HG03432 (cell line): ENCODE results near the gene GFOD2.

Source experiments
- ATAC-seq: cut with Tn5 transposase; IDR thresholded peaks from one replicate; pipeline ENCODE4 v1.9.1; 2021; ENCODE audit warnings: mild to moderate bottlenecking, moderate library complexity; ENCODE audit not compliant: unreplicated experiment

The GFOD2 gene

DNA sequence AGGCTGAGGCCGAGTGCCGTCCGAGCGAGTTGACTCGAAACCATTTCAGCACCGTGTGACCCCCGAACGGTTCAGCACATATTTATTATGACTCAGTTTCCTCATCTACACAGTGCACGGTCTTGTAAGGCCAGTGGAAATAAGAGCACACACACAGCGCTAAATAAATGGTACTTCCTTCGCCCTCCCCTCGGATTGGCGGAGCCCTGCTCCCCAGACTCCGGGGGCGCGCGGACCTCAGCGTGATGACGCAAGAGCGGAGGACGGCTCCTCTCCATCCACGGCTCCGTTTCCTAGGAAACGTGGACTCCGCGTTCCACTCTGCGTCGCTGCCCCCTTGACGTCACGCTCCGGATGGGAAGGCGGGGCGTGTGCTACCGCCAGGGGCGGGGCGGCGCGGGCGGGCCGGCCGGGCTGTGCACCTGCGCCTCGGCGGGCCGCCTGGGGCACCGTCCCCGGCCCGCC is 58.5 kb downstream of the GFOD2 start, which contains the start of gene PARD6A:
PARD6A (plus strand) TSS at position 397 of the 465 bp plus-strand sequence. CDS start 79 bp downstream, outside the sequence.
- peak; percentile 76 for ATAC-seq

DNA sequence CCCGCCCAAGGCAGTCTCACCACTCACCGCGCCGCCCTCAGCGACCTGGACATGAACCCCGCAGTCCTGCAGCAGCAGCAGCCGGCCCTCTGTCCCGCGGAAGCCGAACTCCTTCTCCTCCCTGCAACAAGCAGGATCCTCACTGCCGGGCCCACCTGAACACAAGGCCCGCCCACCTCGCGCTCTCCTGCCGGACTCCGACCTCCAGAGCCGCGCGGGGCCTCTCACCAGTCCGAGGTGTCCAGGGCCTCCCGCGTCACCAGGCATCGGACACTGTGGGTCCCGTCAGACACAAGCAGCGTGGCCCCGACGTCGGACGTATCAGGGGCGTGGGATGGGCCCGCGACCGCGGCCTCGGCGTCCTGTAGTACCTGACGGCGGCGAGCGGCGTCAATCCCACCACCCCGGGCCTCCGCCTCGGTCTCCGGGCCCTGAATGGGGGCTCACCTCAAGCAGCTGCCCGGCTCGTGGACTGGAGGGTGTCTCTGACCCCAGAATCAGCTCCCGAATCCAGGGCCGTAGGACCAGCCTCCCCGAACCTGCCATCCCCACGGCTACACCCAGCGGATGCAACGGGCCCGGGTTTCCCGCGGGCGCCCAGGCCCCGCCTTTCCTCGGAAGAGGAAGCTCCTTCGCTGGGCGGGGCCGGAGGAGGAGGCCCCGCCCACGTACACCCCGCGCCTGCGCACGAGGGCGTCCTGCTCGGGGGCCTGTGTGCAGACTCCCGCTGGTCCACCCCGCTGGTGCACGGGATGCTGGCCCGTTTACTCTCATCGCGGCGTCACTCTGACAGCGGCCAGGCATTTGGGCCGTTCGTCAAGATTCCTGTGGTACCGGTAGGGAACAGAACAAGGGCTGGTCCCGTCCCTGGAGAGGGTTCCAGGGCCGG is 59.2 kb downstream of the GFOD2 start, which contains the start of gene ACD:
ACD (minus strand) TSS at position 586 of the 889 bp plus-strand sequence; CDS start at position 546, 40 bp downstream.
- ATAC-seq, result peak; percentile 56

DNA sequence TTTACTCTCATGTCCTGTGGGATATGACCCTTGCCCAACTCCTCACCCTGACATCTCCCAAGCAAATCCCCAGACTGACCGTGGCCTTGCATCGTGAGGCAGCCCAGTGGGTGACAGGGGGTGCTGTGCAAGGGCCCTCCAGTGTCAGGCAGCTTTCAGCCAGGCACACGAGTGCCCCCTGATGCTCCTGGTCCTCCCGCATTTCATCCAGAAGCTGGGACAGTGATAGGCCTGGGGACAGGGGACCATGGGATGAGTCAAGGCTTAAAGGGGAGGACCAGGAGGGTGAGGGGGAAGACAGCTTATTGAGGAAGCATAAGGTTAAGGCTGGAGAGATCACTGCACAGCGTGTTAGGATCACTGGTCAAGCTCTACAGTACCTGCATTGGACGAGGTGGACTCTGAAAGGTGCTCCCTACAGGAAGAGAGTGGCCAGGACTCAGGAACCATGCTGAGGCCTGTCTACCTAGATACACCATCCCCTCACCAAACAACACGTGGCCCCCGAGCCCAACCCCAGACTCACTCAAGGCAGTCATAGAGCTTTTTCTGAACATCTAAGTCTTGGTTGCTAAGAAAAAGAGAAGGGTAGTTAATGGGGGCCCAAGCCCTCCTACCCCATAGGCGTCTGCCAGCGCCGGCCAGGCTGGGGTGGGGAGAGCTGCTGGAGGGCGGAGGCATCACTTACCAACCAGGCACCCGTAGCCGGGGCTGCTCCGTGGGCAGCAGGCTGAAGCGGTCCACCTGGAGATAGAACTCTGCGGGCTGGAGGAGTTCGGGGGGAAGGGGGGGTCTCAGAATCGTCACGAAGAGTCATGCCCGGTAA is 60.1 kb downstream of the GFOD2 start:
- ATAC-seq, result no peak

DNA sequence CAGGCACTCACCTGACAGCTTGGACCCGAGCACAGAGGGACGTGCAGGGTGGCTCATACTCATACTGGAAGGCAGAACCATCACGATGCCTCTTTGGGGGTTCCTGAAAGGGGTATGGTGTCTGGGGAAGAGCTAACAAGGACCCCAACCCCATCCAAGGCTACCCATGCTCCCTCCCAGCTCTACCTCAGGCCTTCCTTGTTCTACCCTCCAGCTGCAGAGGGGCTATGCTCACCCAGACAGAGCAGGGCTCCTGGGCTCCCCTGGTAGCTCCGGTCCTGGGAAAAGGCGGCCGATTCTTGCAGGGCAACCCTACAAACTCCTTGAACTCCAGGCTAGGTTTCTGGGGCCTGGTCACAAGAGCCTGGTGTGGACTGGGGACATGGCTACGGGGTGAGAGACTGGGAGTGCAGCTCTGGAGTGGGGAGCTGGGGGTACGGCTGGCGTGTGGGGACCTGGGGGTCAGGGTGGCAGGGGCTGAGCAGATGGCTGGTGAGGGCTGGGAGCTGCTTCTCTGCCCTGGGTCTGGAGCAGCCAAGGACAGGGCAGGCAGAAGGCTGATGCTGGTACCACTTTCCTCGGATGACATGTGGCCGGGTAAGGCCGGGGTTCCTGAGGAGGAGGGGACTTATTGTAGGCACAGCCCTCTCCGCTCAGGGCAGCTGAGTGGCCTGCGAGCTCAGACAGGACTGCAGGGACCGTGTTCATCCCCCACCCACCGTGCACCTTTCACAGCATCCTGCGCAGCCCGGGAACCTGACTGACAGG is 61.2 kb downstream of the GFOD2 start:
- ATAC-seq, result no peak

DNA sequence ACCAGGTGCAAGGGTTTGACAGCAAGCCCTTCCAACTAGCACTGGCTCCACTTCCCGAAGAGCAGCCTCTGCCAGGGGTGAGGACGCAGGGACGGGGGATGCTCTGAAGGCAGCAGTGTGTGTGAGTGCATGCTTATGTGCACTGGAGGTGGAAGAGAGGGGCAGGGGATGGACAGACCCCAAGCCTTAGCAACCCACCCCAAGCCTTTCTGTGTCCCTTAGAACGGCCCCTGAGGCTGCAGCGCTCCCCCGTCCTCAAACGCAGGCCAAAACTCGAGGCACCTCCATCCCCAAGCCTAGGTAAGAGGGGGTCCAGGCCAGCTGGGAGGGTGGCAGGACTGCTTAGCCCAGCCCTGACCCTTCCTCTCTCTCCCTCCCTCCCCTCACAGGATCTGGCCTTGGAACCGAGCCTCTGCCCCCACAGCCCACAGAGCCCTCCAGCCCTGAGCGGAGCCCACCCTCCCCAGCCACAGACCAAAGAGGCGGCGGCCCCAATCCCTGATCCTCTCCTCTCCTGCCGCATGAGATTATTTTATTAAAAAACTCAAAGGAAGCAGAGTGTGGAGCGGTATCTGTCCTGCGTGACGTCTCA is 62.0 kb downstream of the GFOD2 start:
- no peak for ATAC-seq

DNA sequence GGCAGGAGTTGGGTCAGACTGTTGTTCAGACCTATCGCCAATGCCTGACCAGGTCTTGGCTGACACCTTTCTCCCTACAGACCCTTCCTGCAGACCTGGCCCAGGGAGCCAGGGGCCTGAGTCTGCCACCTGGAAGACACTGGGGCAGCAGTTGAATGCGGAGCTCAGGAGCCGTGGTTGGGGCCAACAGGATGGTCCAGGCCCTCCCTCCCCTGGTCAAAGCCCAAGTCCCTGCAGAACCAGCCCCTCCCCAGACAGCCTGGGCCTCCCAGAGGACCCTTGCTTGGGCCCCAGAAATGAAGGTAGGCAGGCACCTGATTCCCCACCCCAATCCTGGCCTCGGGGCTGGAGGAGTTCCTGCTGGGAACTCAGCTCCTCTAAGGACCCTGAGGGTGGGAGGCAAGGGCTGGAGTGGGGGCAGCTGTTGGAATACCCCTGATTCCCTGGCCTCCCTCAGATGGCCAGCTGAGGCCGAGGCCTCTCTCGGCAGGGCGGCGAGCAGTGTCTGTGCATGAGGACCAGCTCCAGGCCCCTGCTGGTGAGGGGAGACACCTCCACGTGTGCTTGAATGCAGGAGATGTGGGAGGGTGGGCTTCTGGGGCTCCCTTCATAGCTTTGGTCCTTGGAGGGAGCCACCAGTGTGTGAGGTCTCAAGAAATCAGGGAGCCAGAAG is 62.6 kb downstream of the GFOD2 start:
- no peak for ATAC-seq

DNA sequence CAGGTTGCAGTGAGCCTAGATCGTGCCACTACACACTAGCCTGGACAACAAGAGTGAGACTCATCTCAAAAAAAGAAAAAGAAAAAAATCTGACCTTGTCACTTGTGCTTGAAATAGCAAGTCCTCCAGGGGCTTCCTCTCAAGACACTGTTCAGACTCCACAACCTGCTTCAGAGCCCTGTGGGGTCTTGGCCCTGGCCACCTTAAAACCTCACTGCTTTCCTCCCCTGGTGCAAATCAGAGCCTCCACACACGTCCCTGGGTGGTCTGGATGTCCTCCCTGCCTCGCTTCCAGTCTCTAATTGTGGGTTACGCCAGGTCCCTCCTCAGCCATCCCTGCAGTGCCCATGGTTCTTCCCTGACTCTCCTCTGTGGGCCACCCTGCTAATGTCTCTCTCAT is 63.8 kb downstream of the GFOD2 start:
- no peak for ATAC-seq

DNA sequence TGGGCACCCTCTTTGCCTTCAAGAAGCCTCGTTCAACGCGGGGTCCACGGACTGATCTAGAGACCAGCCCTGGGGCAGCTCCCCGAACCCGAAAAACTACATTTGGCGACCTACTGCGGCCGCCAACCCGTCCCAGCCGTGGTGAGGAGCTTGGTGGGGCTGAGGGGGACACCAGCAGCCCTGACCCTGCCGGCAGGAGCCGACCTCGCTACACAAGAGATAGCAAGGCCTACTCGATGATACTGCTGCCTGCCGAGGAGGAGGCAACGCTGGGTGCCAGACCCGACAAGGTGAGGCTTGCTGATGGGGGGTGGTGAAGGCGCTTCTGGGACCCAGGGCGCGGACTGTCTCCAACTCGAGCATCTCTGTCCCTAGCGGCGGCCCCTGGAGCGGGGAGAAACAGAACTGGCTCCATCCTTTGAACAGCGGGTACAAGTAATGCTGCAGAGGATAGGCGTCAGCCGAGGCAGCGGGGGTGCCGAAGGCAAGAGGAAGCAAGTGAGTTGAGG is 64.7 kb downstream of the GFOD2 start:
- ATAC-seq, result no peak

DNA sequence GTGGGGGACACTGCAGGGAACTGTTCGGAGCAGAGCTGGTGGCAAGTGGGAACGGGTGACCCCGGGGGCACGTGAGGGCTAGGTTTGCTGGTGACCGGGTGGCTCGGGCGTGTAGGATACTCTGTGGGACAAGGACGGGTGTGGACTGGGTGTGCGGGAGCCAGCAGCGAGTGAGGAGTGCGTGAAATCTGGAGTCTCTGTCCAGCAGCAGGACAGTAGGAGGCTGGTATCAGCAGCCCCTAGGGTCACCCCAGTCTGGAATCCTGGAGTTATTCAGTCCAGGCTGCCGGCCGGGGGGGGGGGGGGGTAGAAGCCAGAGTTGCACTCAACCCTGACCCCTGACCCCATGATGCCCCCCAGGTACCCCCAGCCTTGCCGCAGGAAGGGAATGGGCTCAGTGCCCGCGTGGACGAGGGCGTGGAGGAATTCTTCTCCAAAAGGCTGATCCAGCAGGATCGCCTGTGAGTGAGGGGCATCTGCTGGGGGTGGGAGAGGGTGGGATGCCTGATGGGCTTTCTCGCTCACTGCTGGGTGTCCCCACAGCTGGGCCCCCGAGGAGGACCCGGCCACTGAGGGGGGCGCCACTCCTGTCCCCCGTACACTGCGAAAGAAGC is 65.2 kb downstream of the GFOD2 start:
- no peak for ATAC-seq

DNA sequence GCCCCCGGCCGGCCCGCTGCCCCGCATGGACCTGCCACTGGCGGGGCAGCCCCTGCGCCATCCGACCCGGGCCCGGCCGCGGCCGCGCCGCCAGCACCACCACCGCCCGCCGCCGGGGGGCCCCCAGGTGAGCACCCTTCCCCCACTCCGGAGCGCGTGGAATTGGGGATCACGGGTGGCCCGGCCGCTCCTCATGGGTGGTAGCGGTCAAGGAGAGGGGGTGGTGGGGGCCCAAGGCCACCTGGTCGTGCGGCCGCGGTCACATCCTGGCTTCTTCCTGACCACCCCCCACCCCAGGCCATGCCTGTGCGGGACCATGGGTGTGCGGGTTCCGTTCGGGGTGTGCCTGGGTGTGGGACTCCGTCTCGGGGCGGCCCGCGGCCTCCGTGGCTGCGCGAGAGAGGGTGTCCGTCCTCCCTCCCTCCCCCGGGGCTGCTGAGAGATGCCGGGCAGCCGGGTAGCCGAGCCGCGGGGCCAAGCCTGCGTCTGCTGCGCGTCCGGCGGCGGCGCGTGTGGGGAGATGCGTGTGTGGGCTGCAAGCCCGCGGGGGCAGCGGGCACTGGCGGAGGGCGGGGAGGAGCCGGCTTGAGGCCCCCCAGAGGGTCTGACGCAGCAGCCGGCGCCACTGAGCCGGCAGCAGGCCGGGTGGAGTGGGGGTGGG is 65.9 kb downstream of the GFOD2 start:
- no peak for ATAC-seq

DNA sequence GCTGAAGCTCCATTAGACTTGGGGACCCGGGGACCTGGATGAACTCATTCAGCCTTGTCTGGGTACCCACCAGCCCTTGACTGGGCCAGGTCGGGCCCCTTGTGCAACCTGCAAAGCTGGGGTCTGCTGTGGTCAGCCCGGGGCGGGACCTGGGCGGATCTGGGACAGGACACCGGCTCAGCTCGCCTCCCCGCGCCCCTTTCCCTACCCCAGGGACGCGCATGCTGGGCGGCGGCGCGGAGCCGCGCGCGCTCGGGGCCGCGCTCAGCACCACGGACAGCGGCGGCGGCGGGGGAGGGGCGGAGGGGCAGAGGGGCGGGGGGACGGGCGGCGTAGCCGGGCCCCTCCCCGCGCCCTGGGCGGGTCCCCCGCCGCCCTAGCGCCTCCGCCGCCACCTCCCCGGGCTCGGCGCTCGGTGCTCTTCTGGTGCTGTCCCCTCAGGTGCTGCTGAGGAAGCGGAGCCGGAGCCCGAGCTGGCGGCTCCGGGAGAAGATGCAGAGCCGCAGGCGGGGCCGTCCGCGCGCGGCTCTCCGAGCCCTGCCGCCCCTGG is 66.5 kb downstream of the GFOD2 start:
- no peak for ATAC-seq

DNA sequence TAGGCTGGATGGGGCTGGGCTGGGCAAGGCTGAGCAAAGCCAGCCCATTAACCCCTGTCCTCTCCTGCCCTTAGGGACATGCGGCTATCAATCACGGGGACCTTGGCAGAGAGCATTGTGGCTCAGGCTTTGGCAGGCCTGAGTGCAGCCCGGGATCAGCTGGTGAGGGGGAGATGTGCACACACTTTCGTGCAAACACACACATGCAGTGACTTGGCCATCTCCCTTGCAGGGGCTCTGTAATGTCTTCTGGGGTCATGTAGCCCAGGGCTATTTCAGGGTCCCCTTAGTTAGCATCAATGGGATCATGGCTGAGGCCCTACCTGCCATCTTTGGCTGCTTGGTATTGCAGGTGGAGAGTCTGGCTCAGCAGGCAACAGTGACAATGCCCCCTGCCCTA is 67.3 kb downstream of the GFOD2 start:
- ATAC-seq, result no peak

DNA sequence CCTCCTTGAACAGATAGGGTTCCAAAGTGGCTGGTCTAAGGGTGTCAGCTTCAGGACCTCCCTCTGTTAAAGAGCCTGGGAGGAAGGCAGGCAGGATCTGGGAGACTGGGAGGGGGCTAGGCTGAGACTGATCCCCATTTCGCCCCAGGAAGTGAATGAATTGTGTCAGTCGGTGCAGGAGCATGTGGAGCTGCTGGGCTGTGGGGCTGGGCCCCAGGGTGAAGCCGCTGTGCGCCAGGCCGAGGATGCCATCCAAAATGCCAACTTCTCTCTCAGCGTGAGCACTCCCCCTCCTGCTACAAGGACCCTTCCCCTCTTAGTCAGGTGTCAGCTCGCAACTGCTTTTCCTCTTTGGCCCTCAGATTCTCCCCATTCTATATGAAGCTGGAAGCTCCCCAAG is 68.1 kb downstream of the GFOD2 start:
- ATAC-seq, result no peak

DNA sequence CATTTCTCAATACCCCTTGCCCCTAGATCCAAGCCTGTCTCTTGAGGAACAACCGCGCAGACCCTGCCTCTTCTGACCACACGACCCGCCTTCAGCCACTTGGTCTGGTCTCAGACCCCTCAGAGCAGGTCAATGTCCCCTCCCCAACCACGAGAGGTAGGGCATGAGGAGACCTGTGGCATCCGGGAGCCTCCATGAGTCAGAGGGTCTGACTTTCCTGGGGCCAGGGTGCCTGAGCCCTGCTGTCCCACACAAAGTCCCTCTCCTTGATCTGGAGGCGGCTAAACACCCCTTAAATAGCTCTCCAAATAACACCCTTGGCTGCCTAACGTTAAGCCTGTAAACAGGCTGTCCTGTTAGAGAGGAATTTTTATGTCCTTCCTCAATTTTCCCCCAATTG is 69.1 kb downstream of the GFOD2 start:
- ATAC-seq, result no peak

DNA sequence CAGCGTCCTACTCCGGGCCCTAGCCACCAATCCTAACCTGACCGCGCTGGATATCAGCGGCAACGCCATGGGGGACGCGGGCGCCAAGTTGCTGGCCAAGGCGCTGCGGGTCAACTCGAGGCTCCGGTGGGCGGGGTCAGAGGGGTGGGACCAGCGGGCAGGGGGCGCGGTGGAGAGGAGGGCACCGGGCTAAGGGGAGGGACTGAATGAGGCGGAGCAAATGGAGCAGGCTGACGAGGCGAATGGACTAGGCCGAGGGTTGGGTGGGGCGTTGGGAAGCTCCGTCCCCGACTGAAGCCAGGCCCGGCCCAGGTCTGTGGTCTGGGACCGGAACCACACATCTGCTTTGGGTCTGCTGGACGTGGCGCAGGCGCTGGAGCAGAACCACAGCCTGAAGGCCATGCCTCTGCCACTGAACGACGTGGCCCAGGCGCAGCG is 69.6 kb downstream of the GFOD2 start:
- ATAC-seq, result no peak

DNA sequence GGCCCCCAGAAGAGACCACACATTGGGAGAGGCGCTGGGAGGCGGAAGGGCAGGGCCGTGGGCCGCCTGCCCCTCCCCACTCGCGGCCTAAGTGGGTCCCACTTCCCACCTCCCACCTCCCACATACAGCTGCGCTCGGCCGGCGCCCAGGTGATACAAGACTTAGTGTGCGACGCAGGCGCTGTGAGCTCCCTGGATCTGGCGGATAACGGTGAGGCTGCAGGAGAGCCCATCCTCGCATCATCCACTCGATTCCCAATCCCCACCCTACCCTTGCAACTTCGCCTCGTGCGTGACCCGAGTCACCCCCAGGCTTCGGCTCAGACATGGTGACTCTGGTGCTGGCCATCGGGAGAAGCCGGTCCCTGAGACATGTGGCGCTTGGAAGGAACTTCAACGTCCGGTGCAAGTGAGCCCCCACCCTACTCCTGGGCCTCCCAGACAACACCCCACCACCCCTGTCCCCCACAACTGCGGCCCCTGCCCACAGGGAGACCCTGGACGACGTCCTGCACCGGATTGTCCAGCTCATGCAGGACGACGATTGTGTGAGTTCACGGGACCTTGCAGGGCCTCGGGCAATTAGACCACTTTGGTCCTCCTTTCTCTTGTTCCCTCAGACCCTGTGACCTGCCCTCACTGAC is 70.2 kb downstream of the GFOD2 start:
- ATAC-seq, result no peak

DNA sequence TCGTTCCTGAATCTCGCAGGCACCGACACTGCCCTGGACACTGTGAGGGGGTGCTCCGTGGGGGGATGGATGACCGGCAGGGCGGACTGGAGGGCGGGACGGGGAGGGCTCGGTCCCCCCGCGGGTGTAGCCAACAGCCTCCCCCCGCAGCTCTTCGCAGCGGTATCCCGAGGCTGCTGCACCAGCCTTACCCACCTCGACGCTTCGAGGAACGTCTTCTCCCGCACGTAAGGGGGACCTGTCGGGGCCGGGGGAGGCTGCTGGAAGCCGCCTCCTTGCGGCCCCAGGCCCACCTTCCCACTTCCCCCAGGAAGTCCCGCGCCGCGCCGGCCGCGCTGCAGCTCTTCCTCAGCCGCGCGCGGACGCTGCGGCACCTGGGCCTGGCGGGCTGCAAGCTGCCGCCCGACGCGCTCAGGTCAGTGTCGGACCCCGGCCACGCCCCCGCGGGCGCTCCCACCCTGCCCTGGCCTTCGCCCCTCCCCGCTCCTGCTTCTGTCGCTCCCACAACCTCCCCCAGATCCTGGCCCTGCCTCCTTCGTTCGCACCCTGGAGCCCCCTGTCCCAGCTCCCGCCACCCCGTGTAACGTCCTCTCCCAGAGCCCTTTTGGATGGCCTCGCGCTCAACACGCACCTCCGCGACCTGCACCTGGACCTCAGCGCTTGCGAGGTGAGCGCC is 70.9 kb downstream of the GFOD2 start:
- no peak for ATAC-seq
